GM18909 (cell line): ENCODE data around the gene LCP2.

Source experiments
- ATAC-seq: cut with Tn5 transposase; IDR thresholded peaks from one replicate; pipeline ENCODE4 v1.9.1; 2021; ENCODE audit warnings: mild to moderate bottlenecking; ENCODE audit not compliant: unreplicated experiment, poor library complexity

LCP2 gene

GRCh38 chr5:170297589-170298462 is at the start of gene LCP2:
TSS of gene LCP2 (minus strand) at chr5:170297777. CDS start at chr5:170297611, 166 bp downstream.
- ATAC-seq: peak; percentile 50

- ATAC-seq: no peak
These were observed 49.5 kb upstream of the LCP2 start for GRCh38 chr5:170347022-170347567.

- no peak for ATAC-seq
These were observed 48.4 kb upstream of the LCP2 start for GRCh38 chr5:170345971-170346370.

GRCh38 chr5:170343177-170343576 is 45.6 kb upstream of the LCP2 start:
- ATAC-seq: no peak

GRCh38 chr5:170342153-170342725 is 44.7 kb upstream of the LCP2 start:
- ATAC-seq: no peak

GRCh38 chr5:170341545-170341944 is 44.0 kb upstream of the LCP2 start:
- ATAC-seq: no peak

GRCh38 chr5:170339780-170340167 is 42.2 kb upstream of the LCP2 start:
- ATAC-seq: no peak

GRCh38 chr5:170338933-170339779 is 41.6 kb upstream of the LCP2 start:
- ATAC-seq: peak; percentile 93

GRCh38 chr5:170338291-170338690 is 40.7 kb upstream of the LCP2 start:
- no peak for ATAC-seq

GRCh38 chr5:170337045-170337733 is 39.6 kb upstream of the LCP2 start:
- ATAC-seq: no peak

GRCh38 chr5:170336065-170336464 is 38.5 kb upstream of the LCP2 start:
- no peak for ATAC-seq

GRCh38 chr5:170334626-170335025 is 37.0 kb upstream of the LCP2 start:
- ATAC-seq: no peak

- peak; percentile 60 for ATAC-seq
These were observed 35.8 kb upstream of the LCP2 start for GRCh38 chr5:170333161-170333910.

- ATAC-seq: no peak
These were observed 34.5 kb upstream of the LCP2 start for GRCh38 chr5:170332058-170332457.

GRCh38 chr5:170330568-170331054 is 33.0 kb upstream of the LCP2 start:
- ATAC-seq: no peak

GRCh38 chr5:170329524-170329923 is 31.9 kb upstream of the LCP2 start:
- ATAC-seq: no peak

GRCh38 chr5:170327829-170328228 is 30.3 kb upstream of the LCP2 start:
- ATAC-seq: no peak

- peak; percentile 38 for ATAC-seq
These were observed 29.6 kb upstream of the LCP2 start for GRCh38 chr5:170327168-170327567.

GRCh38 chr5:170319301-170319700 is 21.7 kb upstream of the LCP2 start:
- no peak for ATAC-seq
